GM19239 (cell line): ENCODE measurements around the gene LY6G6C.

Experiments used
- DNase-seq: peaks from one replicate; pipeline ENCODE4 v3.0.0; 2011; ENCODE audit warnings: low spot score; ENCODE audit not compliant: insufficient read length
- FAIRE-seq: peaks from 2 replicates; lab custom pipeline; 2011; peaks lifted over from hg19 to GRCh38; lab: Jason Lieb, UNC

The LY6G6C gene

DNA sequence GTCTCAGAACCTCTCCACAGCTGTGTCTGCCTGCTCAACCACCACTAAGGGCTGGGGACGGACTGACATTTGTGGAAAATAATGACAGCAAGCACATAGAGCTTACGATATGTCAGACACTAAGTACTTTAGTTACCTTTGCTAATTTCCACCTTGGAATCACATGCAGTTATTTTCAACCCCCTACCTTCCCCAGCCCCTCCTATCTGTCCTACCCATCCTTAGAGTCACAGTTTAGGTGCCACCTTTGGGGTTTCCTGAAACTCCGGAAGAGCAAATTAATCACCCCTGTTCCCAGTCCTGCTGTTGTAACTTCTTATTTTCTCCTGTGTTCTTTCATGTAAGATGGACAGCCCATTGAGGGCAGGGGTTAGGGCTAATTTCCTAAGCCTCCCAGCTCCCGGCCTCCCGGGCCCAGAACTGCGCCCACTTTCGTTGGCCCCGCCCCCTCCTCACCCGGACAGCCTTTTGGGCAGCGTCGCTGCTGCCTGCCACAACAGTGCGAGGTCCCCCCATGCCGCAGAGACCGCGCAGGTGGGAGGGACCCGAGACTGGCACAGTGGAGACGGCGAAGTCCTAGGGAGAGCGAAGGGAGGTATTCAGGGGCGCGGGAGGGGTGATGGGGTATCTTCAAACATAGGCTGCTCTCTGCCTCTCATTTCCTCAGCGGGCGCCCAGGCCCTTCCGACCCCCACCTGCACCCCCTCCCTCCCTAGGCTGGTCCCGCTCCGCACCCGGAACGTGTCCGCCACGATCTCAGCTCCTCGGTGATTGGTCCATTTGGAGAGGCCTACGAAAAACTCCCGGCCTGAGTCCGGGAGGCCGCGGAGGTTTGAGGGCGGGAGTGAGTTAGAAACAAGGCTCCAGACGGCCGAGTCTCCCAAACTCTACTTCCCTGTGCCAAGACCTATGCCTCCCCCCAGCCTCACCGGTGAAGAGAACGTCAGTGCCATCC is 6.4 kb upstream of the LY6G6C start:
- FAIRE-seq (no peak), DNase-seq (no peak)

DNA sequence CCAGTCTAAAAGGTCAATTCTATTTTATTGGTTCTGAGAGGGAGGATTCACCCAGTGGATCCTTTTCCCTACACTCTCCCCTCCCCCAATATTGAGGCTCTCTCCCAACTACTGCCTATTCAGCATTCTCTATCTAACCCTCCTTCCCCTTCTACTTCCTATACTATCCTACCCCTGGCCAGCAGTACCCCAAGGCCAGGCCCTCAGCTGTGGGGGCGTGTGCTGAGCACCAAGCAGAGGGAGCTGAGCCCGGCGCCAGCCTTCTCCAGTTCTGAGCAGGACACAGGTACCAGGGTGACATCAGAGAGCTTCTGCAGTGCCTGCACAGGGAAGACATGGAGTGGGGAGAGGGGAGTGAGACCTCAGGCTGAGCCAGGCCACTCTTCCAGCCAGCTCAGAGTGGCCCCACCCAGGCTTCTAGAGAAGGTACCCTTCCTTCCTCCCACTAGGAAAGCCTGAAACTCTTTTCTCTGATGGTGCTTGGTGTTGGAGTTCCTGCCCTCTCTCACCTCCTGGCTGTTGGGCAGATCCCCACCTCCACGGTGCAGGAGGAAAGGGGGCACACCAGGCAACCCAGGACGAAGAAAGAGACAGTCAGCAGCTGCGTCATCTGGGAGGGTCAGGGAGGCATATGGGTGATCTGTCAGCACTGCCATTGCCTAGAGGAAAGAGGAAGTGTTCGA is 5.6 kb upstream of the LY6G6C start:
- peak; percentile 91 for FAIRE-seq
- DNase-seq, result peak; percentile 80

DNA sequence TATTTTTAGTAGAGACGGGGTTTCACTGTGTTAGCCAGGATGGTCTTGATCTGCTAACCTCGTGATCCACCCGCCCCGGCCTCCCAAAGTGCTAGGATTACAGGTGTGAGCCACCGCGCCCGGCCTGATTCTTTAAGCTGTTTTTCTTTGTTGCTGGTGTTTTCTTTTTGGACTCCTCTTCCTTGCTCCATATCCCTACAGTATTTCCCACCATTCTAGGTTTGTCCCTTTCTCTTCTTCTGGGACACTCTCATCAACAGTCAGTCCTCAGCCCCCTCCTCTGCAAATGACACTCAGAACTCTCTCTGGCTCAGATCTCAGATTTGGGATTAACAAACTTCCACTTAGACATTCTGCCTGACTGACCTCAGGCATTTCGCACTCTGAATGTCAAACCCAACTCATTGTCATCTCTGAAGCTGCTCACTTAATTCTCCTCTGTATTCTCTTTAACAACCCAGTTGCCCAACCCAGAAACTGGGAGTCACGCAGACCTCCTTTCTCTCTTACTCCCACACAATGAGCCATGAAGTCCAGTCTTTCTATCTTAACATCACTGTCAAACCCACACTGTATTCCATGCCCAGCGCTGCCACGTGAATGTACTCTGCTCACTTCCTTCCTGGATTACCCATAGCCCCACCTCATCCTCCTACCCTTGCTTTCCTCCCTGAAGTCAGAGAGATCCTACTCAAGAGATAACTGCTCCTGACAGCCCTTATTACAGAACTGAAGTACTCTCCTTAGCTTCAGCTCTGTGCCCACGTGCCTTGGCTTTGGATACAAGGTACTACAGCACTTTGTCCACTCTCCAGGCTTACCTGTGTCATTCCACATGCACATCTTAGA is 4.2 kb upstream of the LY6G6C start:
- no peak for DNase-seq
- no peak for FAIRE-seq

DNA sequence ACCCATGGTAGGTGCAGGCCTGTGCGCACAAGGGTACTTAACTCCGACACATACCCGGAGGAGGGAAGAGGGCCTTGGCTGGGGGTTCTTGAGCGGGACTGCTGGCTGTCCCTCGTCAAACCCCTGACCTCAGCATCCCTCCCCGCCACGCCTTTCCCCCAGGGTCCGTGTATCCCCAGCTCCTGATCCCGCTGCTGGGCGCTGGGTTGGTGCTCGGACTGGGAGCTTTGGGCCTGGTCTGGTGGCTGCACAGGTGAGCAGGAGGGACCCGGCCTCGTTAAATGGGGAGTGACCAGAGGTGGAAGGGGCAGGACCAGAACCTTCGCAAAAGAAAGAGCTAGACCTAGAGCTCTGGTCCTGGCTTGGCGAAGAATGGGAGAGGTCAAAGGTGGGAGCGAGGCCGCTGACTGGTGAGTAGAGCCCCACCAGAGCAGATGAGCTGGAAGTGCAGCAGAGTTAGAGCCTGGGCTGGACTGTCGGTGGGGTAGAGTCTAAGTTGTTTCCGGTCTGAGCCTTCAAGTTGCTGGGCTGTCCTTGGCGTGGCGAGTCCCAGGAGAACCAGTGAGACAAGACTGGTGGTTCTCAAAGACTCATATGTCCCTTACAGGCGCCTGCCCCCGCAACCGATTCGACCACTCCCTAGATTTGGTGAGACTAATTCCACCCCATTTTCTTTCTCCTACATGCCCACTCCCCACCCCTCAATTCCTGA is 2.6 kb upstream of the LY6G6C start:
- FAIRE-seq, result no peak

DNA sequence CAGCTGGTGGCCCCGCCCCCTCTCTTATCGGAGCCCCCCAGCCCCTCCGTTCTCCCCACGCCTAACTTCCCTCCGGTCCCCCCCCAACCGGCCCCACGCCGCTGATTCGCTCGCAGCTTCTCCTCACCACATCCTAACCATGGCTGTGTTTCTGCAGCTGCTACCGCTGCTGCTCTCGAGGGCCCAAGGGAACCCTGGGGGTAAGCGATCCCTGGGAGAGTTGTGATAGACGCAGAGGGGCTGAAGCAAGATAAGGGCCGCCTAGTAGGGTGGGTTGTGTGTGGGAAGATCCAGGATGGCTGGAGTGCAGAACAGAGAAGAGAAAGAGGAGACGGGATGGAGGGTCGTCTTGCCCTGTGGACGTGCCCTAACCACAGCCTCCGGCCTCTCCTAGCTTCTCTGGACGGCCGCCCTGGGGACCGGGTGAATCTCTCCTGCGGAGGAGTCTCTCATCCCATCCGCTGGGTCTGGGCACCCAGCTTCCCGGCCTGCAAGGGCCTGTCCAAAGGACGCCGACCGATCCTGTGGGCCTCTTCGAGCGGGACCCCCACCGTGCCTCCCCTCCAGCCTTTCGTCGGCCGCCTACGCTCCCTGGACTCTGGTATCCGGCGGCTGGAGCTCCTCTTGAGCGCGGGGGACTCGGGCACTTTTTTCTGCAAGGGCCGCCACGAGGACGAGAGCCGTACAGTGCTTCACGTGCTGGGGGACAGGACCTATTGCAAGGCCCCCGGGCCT is 1.9 kb upstream of the LY6G6C start, which contains the start of gene MPIG6B:
MPIG6B (plus strand) TSS at position 129 of the 735 bp plus-strand sequence; CDS start at position 140, 11 bp downstream.
- DNase-seq, result no peak
- FAIRE-seq, result no peak

More for the DNA sequence above, 2.6 kb upstream of the LY6G6C start:
- DNase-seq, result no peak

DNA sequence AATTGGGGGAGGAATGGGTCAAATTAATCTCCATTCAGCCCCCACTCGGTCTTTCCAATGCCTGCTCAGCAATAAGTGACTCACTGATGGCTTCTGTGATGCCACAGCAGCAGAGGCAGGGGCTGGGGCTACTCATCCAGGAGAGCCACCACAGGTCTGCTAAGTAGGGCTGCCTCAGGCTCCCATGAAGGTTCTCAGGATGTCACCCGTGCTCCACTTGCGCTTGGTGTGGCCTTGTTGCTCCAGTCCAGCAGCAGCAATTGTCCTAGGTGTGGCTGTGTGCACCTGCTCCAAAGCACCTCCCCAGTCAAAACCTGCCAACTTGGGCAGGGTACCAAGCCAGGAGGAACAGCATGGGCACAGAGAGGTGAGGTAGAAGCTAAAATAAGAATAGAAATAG is 627 bp upstream of the LY6G6C start:
- FAIRE-seq, result no peak
- DNase-seq, result no peak

DNA sequence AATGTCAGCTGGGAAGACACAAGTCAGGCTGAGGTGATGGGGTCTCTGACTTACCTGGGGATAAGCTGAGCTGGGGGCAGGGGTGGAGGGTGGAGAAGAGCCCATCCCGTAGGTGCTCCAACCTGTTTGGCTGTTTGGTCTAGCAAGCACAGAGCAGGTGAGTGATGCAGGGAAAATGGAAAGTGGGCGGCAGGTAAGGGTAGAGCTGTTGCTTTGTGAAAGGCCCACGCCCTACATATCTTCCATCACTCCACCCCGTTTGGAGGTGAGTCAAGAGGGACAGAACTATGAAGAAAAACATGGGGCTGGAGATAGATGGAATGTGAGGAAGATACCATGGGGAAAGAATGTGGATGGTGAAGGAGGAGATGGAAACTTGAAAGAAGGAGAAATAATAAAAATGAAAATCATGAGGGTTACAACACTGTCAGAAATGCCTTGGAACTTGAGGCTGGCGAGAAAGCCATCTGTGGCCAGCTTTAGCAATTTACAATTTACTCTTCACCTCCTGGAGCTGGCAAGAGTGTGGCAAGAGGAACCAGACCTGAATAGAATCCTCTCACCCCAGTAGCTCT is 1.3 kb downstream of the LY6G6C start:
- DNase-seq, result no peak
- FAIRE-seq, result no peak

DNA sequence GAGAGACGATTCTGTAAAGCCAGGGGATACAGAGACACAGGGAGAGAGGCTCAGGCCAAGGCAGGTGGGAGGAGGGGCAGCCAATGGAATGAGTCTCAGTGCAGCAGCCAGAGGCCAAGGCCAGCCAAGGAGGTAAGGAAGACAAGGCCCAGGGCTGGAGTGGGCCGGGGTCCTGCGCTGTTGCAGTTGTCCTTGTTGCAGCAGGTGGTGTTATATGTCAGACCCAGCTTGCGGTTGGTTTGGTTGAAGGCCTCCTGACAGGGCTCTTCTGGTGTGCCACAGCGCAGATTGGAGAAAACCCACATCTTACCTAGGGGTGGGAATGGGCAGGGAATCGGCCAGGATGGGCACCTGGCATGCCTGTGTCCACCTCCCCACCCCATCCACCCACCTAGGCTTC is 2.5 kb downstream of the LY6G6C start:
- no peak for FAIRE-seq
- DNase-seq, result no peak

DNA sequence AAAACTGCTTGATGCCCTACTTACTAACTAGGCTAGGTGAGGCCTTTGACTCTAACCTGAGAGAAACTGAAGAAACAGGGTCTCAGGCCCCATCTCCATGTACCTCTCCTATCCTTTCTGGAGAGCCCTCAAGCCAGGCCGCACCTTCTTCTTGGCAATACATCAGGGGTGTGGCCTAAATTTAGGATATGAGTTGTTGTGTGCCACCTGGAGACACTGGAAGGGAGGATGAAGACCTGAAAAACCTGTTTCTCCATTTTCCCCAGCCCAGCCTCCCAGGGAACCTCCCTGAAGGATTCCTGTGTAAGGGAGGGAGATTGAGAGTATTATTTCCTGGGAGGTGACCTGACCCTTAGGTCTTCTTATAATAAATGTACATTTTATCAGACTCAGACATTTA is 3.3 kb downstream of the LY6G6C start:
- DNase-seq (no peak), FAIRE-seq (no peak)

DNA sequence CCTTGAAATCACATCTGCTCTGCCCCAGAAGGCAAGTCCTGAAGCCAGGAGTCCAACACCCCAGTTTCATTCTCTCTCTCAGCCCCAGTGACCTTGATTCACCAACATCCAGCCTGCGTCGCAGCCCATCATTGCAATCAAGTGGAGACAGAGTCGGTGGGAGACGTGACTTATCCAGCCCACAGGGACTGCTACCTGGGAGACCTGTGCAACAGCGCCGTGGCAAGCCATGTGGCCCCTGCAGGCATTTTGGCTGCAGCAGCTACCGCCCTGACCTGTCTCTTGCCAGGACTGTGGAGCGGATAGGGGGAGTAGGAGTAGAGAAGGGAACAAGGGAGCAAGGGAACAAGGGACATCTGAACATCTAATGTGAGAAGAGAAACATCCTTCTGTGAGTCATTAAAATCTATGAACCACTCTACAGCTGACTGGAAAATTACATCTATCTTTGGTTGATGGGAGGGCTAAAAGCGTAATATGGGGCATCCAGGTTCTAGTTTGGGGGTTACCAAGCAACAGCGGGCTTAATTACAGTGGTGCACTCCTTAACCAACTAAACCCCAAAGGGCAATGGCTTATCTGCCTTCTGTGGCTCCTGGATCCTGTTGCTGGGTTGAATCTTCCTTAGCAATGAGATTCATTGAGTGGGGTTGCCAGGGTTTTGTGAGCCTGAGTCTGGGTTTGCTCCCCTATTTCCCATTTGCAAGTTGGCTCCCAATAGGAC is 3.9 kb downstream of the LY6G6C start:
- FAIRE-seq, result no peak
- no peak for DNase-seq

DNA sequence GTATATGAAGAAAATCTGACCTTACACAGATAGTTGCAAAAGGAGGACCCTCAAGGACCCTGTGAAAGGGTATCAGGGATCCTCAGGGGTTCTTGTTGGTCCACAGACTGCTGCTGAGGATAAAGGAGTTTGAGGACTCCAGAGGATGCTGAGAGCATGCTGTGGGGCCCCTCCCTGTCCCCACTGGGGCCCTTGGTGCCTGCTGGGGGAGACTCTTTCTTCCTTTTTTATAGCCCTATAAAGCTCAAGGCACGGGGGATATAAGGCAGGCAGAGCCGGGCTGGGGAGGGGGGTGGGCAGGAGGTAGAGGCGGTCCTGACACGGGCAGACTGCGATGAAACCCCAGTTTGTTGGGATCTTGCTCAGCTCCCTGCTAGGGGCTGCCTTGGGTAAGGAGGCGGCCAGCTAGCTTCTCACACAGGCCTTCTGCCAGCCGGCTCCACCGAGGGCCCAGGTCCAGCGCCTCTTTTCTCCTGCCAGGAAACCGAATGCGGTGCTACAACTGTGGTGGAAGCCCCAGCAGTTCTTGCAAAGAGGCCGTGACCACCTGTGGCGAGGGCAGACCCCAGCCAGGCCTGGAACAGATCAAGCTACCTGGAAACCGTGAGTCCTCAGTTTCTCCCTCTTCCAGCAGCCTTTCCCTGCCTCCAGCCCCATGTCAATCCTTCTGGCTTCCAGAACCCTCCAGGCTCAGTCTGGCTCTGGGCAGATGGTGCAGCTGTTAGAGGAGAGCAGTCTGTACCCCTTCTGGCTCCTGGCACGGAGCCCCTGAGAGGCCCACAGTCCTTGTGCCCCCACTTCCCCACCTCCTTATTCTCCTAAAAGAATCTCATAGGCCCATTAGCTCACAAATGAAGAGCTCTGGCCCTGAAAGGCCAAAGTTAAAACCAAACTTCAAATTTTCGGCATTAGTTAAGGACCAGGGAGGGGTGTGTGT is 6.3 kb downstream of the LY6G6C start, which contains the start of gene LY6G6D:
LY6G6D (plus strand) TSS at position 327 of the 937 bp plus-strand sequence; CDS start at position 335, 8 bp downstream.
- FAIRE-seq, result no peak

DNA sequence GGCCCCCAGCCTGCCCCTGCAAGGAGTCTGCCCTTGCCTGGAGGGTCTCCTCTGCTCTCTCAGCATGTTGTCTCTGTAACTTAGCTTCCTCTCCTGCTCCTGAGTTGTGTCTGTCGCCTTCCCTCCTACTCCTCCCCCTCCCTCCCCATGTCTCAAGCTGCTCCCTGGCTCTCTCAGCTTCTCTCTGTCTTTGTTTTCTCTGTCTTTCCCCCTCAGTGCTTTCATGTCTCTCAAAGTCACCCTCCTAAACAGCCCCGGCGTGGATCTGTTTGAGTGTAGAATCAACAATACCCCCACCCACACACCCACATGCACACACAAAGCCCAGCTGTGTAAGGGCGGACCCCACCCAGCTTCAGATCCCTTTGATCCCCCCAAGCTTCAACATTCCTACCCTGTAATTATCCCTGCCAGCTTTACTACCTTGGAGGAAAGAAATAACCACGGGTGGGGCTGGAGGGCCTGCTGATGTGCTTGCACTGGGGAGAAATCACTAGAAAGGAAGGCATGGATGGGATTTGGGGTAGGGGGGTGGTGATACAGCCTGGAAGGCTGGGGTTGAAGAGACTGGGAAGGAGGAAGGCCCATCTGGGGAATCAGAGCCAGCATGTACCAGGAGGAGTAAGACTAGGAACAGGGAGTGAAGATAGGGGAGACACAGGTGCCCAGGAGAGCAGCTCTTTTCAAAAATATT is 7.4 kb downstream of the LY6G6C start:
- DNase-seq (no peak), FAIRE-seq (no peak)

More for the DNA sequence above, 6.3 kb downstream of the LY6G6C start, which contains the start of gene LY6G6D:
- no peak for DNase-seq

DNA sequence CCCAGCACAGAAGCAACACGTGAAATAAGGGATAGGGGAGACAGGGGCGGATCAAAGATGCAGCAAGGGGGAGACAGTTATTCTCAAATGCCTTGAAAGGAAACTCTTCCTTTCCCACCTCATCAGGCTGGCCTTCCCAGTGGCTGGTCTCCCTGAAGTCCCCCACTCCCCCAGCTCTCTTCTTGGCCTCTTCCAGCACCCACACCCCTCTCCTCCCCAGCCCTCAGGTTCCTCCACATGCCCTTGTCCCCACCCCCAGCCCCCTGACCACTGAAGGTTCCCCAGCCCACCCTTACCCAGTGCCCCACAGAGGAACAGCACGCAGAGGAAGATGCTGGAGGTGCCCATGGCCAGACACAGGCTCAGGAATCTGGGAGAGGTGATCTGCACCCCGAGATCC is 8.1 kb downstream of the LY6G6C start:
- FAIRE-seq (no peak), DNase-seq (no peak)

DNA sequence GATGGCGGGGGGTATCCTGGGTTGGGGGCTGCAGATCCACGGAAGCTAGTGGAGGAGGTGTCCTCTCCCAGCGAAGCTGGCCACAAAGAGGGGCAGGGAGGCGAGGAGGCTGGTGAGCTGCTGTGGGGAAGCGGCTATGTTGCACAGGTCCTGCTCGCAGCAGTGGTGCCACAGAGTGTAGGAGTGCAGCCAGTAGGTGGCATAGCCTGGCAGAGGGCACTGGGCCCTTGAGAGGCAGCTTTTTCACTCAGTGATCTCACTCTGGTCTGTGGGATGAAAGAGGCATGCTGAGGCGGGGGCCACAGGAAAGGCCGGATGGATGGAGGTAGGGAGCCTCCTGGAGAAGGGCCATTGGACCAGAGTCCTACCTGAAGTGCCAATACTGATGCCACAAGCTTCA is 9.2 kb downstream of the LY6G6C start:
- DNase-seq (no peak), FAIRE-seq (no peak)

DNA sequence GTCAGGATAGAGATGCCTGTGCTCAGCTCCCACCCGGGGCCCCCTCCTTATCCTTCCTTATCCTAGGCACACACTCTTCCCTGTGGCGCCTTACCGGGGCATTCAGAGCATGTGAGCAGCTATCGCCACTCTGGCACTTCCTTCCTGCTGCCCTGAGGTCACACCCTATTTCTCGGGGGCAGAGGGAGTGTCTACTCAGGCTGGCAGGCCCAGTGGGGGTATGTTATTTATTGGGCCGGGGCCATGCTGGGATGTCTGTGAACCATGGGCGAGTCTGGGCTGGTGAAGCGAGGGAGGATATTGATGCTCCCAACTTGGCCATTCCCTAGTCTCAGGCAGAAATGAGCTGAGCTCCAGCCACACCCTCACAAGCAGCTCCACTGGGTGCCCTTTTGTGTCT is 10.3 kb downstream of the LY6G6C start:
- FAIRE-seq, result no peak
- DNase-seq, result no peak

DNA sequence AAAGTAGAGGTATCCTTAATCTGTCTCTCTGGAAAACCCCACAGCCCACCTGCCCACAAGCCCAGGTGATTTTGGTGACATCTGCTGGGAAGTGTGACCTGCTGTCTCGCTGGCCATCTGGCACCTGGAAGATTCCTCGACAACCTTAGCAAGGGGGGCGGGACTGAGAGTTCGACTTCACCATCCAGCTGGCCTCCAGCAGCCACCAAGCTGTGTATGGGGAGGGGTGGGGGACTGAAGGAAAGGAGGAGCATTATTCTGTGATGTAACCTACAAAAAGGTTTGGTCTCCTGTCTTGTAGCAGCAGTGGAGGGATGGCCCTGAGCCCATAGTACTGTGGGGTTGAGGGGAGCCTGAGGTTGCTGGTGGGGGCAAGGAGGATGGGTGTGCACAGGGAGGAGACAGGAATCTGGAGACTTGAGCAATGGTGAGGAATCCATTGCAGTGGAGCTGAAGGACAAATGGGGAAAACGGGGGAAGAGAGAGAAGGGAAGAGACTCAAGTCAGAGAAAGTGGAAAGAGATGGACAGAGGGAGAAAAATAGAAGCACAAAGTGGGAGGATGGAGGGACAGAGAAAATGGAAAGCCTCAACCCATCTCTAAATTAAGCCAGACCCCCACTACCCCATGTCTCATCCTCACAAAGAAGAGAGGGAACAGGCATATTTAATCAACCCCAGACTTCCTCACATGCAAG is 10.9 kb downstream of the LY6G6C start:
- no peak for DNase-seq
- no peak for FAIRE-seq
